MG63 (cell line): ENCODE results near the gene VPS8. TPM values are rescaled to one million over a fixed set of nuclear protein-coding genes. Genes with fewer than 3 reads are reported as not detected.

ENCODE experiments used
- DNase-seq: peaks from one replicate; pipeline ENCODE4 v3.0.0-alpha.2; 2020
- H3K27me3 ChIP-seq: fragments of 250-450 bp; sonication (Bioruptor Pico); 2 replicates; pipeline ENCODE4 v1.5.1; 2020; ENCODE audit warnings: mild to moderate bottlenecking, moderate library complexity
- H3K36me3 ChIP-seq: fragments of 250-450 bp; sonication (Bioruptor Pico); 2 replicates; pipeline ENCODE4 v1.5.1; 2020; ENCODE audit warnings: mild to moderate bottlenecking, moderate library complexity
- H3K4me3 ChIP-seq: fragments of 250-450 bp; sonication (Bioruptor Pico); 2 replicates; pipeline ENCODE4 v1.5.1; 2020; ENCODE audit warnings: mild to moderate bottlenecking, moderate library complexity
- H3K9me3 ChIP-seq: fragments of 250-450 bp; sonication (Bioruptor Pico); 2 replicates; pipeline ENCODE4 v1.5.1; 2020; ENCODE audit warnings: mild to moderate bottlenecking, moderate library complexity
- total RNA-seq: library from RNA; depleted of rRNA; stranded (reverse); fragments of >200 nt; shearing (Covaris generic); gene quantifications from 2 replicates; pipeline ENCODE4 v1.2.3, GENCODE V29; 2014; ENCODE audit warnings: low replicate concordance

VPS8 gene
- total RNA-seq, 1 experiment from 2014 or later: 34.6 TPM

DNA sequence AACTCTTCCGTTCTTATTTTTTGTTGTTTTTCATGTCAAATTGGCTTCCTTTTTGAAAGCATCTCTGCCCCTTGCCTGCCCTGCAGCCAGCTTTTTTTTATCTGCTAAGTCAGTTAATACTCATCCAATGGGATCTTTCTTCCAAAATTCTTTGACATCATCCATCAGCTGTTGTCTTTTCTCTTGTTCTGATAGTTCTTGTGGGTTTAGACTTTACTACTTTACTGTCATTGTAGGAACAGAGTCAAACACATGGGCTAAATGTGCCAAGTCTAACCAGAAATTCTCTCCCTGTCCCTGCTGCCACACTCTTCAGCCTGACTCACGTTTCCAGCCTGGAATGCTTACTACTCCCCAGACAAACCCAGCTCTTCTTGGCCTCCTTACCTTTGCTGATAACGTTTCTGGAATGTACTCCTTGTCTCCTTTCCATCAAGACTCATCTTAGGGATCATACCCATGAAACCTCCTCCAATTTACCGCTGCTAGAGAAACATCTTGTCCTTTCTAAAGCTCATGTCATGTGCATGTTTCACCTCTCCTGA, 10.7 kb upstream of the VPS8 start:
- no peaks in the 10 kb centered on the region for H3K36me3 ChIP-seq
- no peaks in the 10 kb centered on the region for H3K9me3 ChIP-seq
- no peak overlapping the region for H3K4me3 ChIP-seq
- H3K27me3 ChIP-seq: no peaks in the 10 kb centered on the region
- no peak for DNase-seq

GRCh38 chr3:184802150-184802549, 9.8 kb upstream of the VPS8 start:
- no peaks in the 10 kb centered on the region for H3K27me3 ChIP-seq
- no peak for DNase-seq
- H3K4me3 ChIP-seq: no peak overlapping the region
- no peaks in the 10 kb centered on the region for H3K9me3 ChIP-seq
- H3K36me3 ChIP-seq: no peaks in the 10 kb centered on the region

- Histone ChIP-seq H3K4me3 (no peak overlapping the region), H3K27me3 (no peaks in the 10 kb centered on the region), H3K9me3 (no peaks in the 10 kb centered on the region), H3K36me3 (no peaks in the 10 kb centered on the region)
- DNase-seq: no peak
Measured at GRCh38 chr3:184804801-184805200, 7.2 kb upstream of the VPS8 start.

GRCh38 chr3:184805351-184806038, 6.5 kb upstream of the VPS8 start:
- H3K27me3 ChIP-seq: no peaks in the 10 kb centered on the region
- no peaks in the 10 kb centered on the region for H3K36me3 ChIP-seq
- H3K4me3 ChIP-seq: no peak overlapping the region
- DNase-seq: no peak
- H3K9me3 ChIP-seq: no peaks in the 10 kb centered on the region

GRCh38 chr3:184806567-184807271, 5.2 kb upstream of the VPS8 start:
- H3K27me3 ChIP-seq: no peaks in the 10 kb centered on the region
- H3K4me3 ChIP-seq: no peak overlapping the region
- DNase-seq: no peak
- H3K36me3 ChIP-seq: no peaks in the 10 kb centered on the region
- no peaks in the 10 kb centered on the region for H3K9me3 ChIP-seq

- Histone ChIP-seq H3K27me3 (no peaks in the 10 kb centered on the region), H3K9me3 (no peaks in the 10 kb centered on the region), H3K4me3 (no peak overlapping the region), H3K36me3 (no peaks in the 10 kb centered on the region)
- no peak for DNase-seq
Measured at GRCh38 chr3:184807549-184807948, 4.4 kb upstream of the VPS8 start.

DNA sequence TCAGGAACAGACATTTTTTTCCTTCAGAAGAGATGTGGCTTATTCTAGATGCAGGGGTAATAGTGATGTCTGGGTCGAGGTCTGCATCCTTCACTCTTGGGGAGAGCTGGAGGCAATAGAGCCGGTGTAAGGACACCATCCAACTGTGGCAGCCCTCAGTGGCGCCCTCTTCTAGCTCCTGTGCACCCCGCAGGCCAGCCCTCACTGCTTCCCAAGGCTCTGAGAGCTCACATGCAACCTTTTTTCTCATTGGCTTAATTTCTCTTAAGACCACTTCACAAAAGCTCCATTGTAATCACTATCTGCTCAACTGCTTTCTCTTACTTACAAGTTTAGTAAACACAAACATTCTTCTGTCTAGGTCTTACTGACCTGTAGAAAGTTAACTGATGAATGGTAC, 3.9 kb upstream of the VPS8 start:
- H3K4me3 ChIP-seq: no peak overlapping the region
- DNase-seq: no peak
- H3K36me3 ChIP-seq: no peaks in the 10 kb centered on the region
- H3K27me3 ChIP-seq: no peaks in the 10 kb centered on the region
- H3K9me3 ChIP-seq: no peaks in the 10 kb centered on the region

DNA sequence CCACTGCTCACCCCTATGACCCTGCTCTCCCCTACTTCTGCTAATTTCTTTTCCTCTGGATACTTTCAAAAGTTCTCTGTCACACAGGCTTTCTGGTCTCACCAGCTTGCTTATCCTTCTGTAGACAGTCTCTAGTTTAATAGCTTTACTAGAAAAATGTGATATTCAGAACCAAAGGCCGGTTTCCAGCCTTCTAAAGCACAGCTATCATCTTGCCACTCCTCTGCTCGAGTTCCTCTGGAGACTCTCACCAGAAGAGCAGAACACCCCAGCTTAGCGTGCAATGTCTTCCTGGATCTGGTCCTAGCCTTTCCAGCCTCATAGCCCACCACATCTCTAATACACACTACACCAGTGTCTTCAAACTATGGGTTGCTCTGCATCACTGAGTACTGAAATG, 1.8 kb upstream of the VPS8 start:
- Histone ChIP-seq H3K4me3 (no peak overlapping the region), H3K36me3 (no peaks in the 10 kb centered on the region), H3K9me3 (no peaks in the 10 kb centered on the region), H3K27me3 (no peaks in the 10 kb centered on the region)
- DNase-seq: no peak

- Histone ChIP-seq H3K4me3 (no peak overlapping the region), H3K36me3 (no peaks in the 10 kb centered on the region; the same call in 1 of the 2 replicates), H3K27me3 (no peaks in the 10 kb centered on the region), H3K9me3 (no peaks in the 10 kb centered on the region)
- no peak for DNase-seq
Measured at GRCh38 chr3:184811034-184811433, 932 bp upstream of the VPS8 start.

GRCh38 chr3:184811663-184811998, 335 bp upstream of the VPS8 start:
- H3K27me3 ChIP-seq: no peaks in the 10 kb centered on the region
- peak overlapping the region; percentile 89 for H3K4me3 ChIP-seq
- DNase-seq: no peak
- no peaks in the 10 kb centered on the region for H3K9me3 ChIP-seq
- peaks cover under 1% of the 10 kb centered on the region for H3K36me3 ChIP-seq

DNA sequence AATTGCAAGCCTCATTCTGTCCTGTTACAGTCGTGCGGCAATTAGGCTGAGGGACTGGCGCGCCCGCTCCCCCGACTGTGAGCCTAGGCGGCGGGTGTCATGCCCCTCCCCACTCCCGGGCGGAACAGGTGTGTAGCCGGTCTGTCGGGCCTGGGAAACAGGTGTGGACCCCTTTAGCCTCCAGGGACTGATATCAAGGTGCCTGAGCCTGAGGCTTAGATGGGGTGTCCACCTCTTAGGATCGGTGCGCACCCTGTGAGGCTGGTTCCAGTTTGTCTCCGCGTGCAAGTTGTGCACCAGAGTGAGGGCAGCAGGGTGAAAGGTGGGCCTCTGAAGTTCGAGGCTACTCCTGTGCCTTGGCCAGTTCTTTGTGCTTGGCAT, 686 bp downstream of the VPS8 start:
- H3K27me3 ChIP-seq: no peaks in the 10 kb centered on the region
- no peaks in the 10 kb centered on the region for H3K9me3 ChIP-seq
- DNase-seq: no peak
- H3K36me3 ChIP-seq: peaks cover 3% of the 10 kb centered on the region
- H3K4me3 ChIP-seq: peak overlapping the region; percentile 89

DNA sequence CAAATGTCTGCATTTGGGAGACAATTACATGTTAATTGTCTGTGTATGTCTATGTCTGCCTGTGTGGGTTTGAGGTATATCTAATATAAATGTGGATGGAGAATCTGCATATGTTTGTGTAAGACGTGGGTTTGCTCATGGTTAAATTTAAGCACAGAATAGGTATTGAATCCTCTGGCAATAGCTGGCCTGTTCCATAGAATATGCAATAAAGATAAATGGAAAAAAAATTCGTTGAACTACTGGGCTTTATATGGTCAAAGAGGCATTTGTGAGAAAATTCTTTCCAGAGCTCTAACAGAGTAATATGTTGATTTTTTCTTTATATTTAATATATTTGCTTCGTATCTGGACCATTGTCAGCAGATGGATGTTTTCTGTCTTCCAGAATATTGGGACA, 1.4 kb downstream of the VPS8 start:
- no peak for DNase-seq
- no peaks in the 10 kb centered on the region for H3K27me3 ChIP-seq
- peak overlapping the region; percentile 89 for H3K4me3 ChIP-seq
- no peaks in the 10 kb centered on the region for H3K9me3 ChIP-seq
- H3K36me3 ChIP-seq: peaks cover 3% of the 10 kb centered on the region

- Histone ChIP-seq H3K9me3 (no peaks in the 10 kb centered on the region), H3K27me3 (no peaks in the 10 kb centered on the region), H3K4me3 (no peak overlapping the region), H3K36me3 (peaks cover 3% of the 10 kb centered on the region)
- DNase-seq: no peak
Measured at GRCh38 chr3:184814214-184814613, 2.2 kb downstream of the VPS8 start.

- Histone ChIP-seq H3K4me3 (no peak overlapping the region), H3K27me3 (no peaks in the 10 kb centered on the region), H3K36me3 (peaks cover 3% of the 10 kb centered on the region), H3K9me3 (no peaks in the 10 kb centered on the region)
- DNase-seq: peak; percentile 34
Measured at GRCh38 chr3:184815046-184815930, 3.3 kb downstream of the VPS8 start.

DNA sequence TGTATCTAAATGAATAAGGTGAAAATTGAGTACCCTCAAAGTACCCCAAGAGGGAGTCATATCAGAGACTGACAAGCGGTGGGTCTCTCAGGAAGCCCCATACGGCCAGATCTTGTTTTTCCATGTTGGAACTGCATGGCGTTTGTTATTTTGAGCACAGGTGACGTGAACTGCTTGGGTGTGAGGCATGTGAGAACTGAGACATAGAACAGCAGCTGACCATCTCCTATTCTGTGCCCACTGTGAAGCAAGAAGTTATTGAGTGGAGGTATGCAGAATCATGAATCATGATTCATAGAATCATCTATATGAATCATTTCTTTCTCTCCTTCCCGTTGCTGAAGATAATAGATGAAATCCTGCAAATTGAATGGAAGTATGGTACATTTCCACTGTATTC, 4.6 kb downstream of the VPS8 start:
- no peaks in the 10 kb centered on the region for H3K27me3 ChIP-seq
- H3K36me3 ChIP-seq: peaks cover 3% of the 10 kb centered on the region
- no peaks in the 10 kb centered on the region for H3K9me3 ChIP-seq
- DNase-seq: no peak
- no peak overlapping the region for H3K4me3 ChIP-seq

- DNase-seq: no peak
- Histone ChIP-seq H3K36me3 (peaks cover 3% of the 10 kb centered on the region), H3K4me3 (no peak overlapping the region), H3K27me3 (no peaks in the 10 kb centered on the region), H3K9me3 (no peaks in the 10 kb centered on the region)
Measured at GRCh38 chr3:184820525-184820924, 8.6 kb downstream of the VPS8 start.

- H3K27me3 ChIP-seq: no peaks in the 10 kb centered on the region
- H3K36me3 ChIP-seq: peaks cover 5% of the 10 kb centered on the region
- no peak overlapping the region for H3K4me3 ChIP-seq
- DNase-seq: no peak
- no peaks in the 10 kb centered on the region for H3K9me3 ChIP-seq
Measured at GRCh38 chr3:184821034-184821433, 9.1 kb downstream of the VPS8 start.
